ENCODE data around the gene PHACTR4.

PHACTR4 gene

DNA sequence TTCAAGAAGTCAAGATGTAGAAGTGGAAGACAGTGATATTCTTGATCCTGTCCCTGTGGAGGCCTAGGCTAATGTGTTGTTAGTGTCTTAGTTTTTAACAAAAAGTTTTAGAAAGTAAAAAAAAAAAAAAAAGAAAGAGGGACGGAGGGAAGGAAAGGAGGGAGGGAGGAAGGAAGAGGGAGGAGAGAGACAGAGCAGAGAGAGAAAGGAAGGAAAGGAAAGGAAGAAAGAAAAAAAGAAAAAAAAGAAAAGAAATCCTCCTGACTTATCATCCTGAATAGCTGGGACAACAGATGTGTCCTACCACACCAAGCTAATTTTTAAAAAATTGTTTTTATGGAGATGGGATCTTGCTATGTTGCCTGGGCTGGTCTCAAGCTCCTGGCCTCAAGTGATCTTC, 24.6 kb downstream of the PHACTR4 start:
- TF ChIP-seq, protein P1, sequence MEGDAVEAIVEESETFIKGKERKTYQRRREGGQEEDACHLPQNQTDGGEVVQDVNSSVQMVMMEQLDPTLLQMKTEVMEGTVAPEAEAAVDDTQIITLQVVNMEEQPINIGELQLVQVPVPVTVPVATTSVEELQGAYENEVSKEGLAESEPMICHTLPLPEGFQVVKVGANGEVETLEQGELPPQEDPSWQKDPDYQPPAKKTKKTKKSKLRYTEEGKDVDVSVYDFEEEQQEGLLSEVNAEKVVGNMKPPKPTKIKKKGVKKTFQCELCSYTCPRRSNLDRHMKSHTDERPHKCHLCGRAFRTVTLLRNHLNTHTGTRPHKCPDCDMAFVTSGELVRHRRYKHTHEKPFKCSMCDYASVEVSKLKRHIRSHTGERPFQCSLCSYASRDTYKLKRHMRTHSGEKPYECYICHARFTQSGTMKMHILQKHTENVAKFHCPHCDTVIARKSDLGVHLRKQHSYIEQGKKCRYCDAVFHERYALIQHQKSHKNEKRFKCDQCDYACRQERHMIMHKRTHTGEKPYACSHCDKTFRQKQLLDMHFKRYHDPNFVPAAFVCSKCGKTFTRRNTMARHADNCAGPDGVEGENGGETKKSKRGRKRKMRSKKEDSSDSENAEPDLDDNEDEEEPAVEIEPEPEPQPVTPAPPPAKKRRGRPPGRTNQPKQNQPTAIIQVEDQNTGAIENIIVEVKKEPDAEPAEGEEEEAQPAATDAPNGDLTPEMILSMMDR (conservative IDR thresholded peaks at IDR 0.05; ENCODE audit: control insufficient read depth, insufficient read depth, low read depth, low read length) = no peak
- H3K4me3 ChIP-seq (ENCODE audit: control insufficient read depth, low read depth, low read length) = no peak overlapping the region
- no peak for DNase-seq (ENCODE audit: low read depth)

GRCh38 chr1:28395181-28395580, 25.6 kb downstream of the PHACTR4 start:
- DNase-seq (ENCODE audit: low read depth) = peak; percentile 21
- TF ChIP-seq, protein P1 (conservative IDR thresholded peaks at IDR 0.05; ENCODE audit: control insufficient read depth, insufficient read depth, low read depth, low read length) = no peak
- no peak overlapping the region for H3K4me3 ChIP-seq (ENCODE audit: control insufficient read depth, low read depth, low read length)

DNA sequence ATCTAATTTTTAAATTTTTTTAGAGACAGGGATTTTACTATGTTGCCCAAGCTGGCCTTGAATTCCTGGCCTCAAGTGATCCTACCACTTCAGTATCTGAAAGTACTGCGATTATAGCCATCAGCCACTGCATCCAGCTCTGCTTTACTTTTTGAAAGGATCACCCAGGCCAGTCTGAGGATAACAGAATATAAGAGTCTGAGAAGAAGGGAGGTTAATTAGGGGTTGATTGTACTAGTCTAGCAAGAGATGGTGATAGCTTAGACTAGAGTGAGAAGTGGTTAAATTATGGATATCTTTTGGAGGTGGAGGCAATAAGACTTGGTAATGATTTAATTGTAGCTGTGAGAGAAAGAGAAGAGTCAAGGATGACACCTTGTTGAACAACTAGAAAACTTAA, 32.2 kb downstream of the PHACTR4 start:
- TF ChIP-seq, protein P1 (conservative IDR thresholded peaks at IDR 0.05; ENCODE audit: control insufficient read depth, insufficient read depth, low read depth, low read length) = no peak
- H3K4me3 ChIP-seq (ENCODE audit: control insufficient read depth, low read depth, low read length) = no peak overlapping the region

GRCh38 chr1:28409090-28409489, 39.5 kb downstream of the PHACTR4 start:
- TF ChIP-seq, protein P1 (conservative IDR thresholded peaks at IDR 0.05; ENCODE audit: control insufficient read depth, insufficient read depth, low read depth, low read length) = no peak

More for the DNA sequence above, 32.2 kb downstream of the PHACTR4 start:
- DNase-seq (ENCODE audit: low read depth) = no peak

DNA sequence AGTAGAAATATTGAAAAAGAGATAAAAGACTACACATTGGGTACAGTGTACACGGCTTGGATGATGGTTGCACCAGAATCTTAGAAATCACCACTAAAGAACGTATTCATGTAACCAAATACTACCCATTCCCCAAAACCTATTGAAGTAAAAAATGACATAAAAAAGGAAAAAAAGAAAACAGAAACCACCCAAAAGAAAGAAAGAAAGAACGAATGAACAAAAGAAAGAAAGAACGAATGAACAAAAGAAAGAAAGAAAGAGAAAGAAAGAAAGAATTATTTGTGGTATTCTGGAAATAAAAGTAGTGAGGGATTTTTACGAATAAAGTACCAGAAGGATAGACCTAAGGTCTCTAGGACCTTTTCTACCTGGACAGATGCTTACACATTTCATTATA, 42.1 kb downstream of the PHACTR4 start:
- TF ChIP-seq, protein P1 (conservative IDR thresholded peaks at IDR 0.05; ENCODE audit: control insufficient read depth, insufficient read depth, low read depth, low read length) = no peak
- H3K4me3 ChIP-seq (ENCODE audit: control insufficient read depth, low read depth, low read length) = no peak overlapping the region
- DNase-seq (ENCODE audit: low read depth) = no peak

More at GRCh38 chr1:28409090-28409489, 39.5 kb downstream of the PHACTR4 start:
- H3K4me3 ChIP-seq (ENCODE audit: control insufficient read depth, low read depth, low read length) = no peak overlapping the region
- no peak for DNase-seq (ENCODE audit: low read depth)

DNA sequence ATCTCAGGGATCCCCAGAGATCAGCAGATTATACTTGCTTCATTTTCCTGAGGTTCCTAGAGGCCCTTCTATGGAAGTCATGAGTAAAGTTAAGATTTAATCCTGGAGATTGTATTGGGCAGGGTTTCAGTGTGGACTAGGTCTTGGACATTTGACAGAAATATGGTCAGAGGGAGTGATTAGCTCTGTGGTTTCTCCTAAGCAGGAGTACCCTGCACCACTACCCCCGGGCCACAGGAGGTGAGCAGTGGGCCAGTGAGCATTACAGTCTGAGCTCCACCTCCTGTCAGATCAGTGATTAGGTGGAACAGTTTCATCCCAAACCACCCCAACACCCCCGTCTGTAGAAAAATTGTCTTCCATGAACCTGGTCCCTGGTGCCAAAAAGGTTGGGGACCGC, 43.2 kb downstream of the PHACTR4 start:
- no peak overlapping the region for H3K4me3 ChIP-seq (ENCODE audit: control insufficient read depth, low read depth, low read length)
- peak; percentile 25 for DNase-seq (ENCODE audit: low read depth)
- TF ChIP-seq, protein P1 (conservative IDR thresholded peaks at IDR 0.05; ENCODE audit: control insufficient read depth, insufficient read depth, low read depth, low read length) = no peak
